HepG2 (cell line): ENCODE measurements around the gene TFAM. TPM values are rescaled to one million over a fixed set of nuclear protein-coding genes. Genes with fewer than 3 reads are reported as not detected.

ENCODE experiments used
- ATAC-seq: fragments of 200-7000 bp; cut with Tn5 transposase; 3 replicates; pipeline ENCODE4 v1.9.1; 2020; ENCODE audit warnings: mild to moderate bottlenecking, moderate library complexity
- BruUV-seq: library from RNA; stranded (reverse); fragments of 400-500 nt; replicated peaks from 2 replicates; lab custom pipeline; 2021; lab: Mats Ljungman, UMichigan
- CTCF ChIA-PET: fragments of 300-600 bp; formaldehyde crosslinking; extraction: SDS; loops from one replicate; lab custom pipeline; 2021; ENCODE audit warnings: low total read pairs, inconsistent platforms, low intra/inter-chr PET ratio; lab: Yijun Ruan, JAX
- POLR2A ChIA-PET: fragments of 350-600 bp; sonication (Branson Sonifier 250); formaldehyde crosslinking; loops from one replicate; lab custom pipeline; 2020; ENCODE audit warnings: antibody characterized with exemption, inconsistent platforms; lab: Yijun Ruan, JAX
- DNase-seq: peaks from one replicate; pipeline ENCODE4 v3.0.0-alpha.2; 2015; ENCODE audit warnings: low spot score
- FAIRE-seq: peaks from 3 replicates; lab custom pipeline; 2011; peaks lifted over from hg19 to GRCh38; lab: Jason Lieb, UNC
- H2AFZ ChIP-seq: one replicate; pipeline ENCODE4 v1.6.1; 2011; ENCODE audit warnings: low read length, inconsistent platforms
- H3K27ac ChIP-seq: fragments of 300-600 bp; 3 replicates; pipeline ENCODE4 v1.8.0; 2011; ENCODE audit warnings: mixed run types, mild to moderate bottlenecking, mixed read lengths, low read length, inconsistent platforms; ENCODE audit not compliant: insufficient read depth; ENCODE audit errors: extremely low read length
- H3K27me3 ChIP-seq, 2 experiments: fragments of 200-600 bp in 1 of 2; 2 replicates in 1 of 2; 3 replicates in 1 of 2; pipeline versions ENCODE4 v1.6.0 to v1.8.0; 2011; ENCODE audit warnings: low read length in 2 of 2, mild to moderate bottlenecking in 2 of 2, moderate library complexity in 2 of 2, inconsistent platforms in 1 of 2; ENCODE audit not compliant: insufficient read depth in 2 of 2, control insufficient read depth in 1 of 2
- H3K36me3 ChIP-seq, 2 experiments: fragments of 200-600 bp in 1 of 2; replicated peaks in 1 of 2; 2 replicates in 1 of 2; 3 replicates in 1 of 2; pipeline versions ENCODE4 v1.5.1 to v1.8.0; 2011; ENCODE audit warnings: low read length in 2 of 2, inconsistent platforms in 1 of 2; ENCODE audit not compliant: insufficient read depth in 2 of 2, control insufficient read depth in 1 of 2
- H3K4me1 ChIP-seq: 2 replicates; pipeline ENCODE4 v1.5.1; 2012; ENCODE audit warnings: low read length, inconsistent platforms; ENCODE audit not compliant: insufficient read depth
- H3K4me2 ChIP-seq: 2 replicates; pipeline ENCODE4 v1.6.0; 2011; ENCODE audit warnings: low read depth, low read length, inconsistent platforms
- H3K4me3 ChIP-seq, 3 experiments: fragments of 200-600 bp in 1 of 3; sonication (generic), shearing (Covaris generic) in 1 of 3; replicated peaks in 1 of 3; 2 replicates each; pipeline ENCODE4 v1.5.1; 2011 to 2016; ENCODE audit warnings: low read length in 3 of 3, inconsistent platforms in 2 of 3, low read depth in 2 of 3, mild to moderate bottlenecking in 2 of 3, control low read depth in 1 of 3, mixed read lengths in 1 of 3; ENCODE audit not compliant: insufficient read depth in 1 of 3
- H3K79me2 ChIP-seq: one replicate; pipeline ENCODE4 v1.6.1; 2011; ENCODE audit warnings: low read length, inconsistent platforms; ENCODE audit not compliant: insufficient read depth
- H3K9ac ChIP-seq: 2 replicates; pipeline ENCODE4 v1.6.0; 2011; ENCODE audit warnings: mild to moderate bottlenecking, low read depth, low read length, inconsistent platforms; ENCODE audit not compliant: insufficient read depth
- H3K9me3 ChIP-seq: 2 replicates; pipeline ENCODE4 v1.5.1; 2012; ENCODE audit warnings: mild to moderate bottlenecking, low read length
- H4K20me1 ChIP-seq: 2 replicates; pipeline ENCODE4 v1.6.0; 2011; ENCODE audit warnings: inconsistent platforms, mild to moderate bottlenecking, low read length, moderate library complexity; ENCODE audit not compliant: insufficient read depth
- DMAP1 ChIP-seq: IDR thresholded peaks from 2 replicates; pipeline ENCODE4 v1.6.1; 2016
- HINFP ChIP-seq: sonication (generic); formaldehyde crosslinking; IDR thresholded peaks from 2 replicates; pipeline ENCODE4 v1.4.0; 2020; ENCODE audit warnings: low read depth, mild to moderate bottlenecking, missing genetic modification reagents
- HMG20B ChIP-seq: conservative IDR thresholded peaks from 2 replicates; pipeline ENCODE4 v1.6.1; 2016; ENCODE audit warnings: missing genetic modification reagents, missing compliant biosample characterization
- ZFP36L1 ChIP-seq: sonication (generic); formaldehyde crosslinking; IDR thresholded peaks from 2 replicates; pipeline ENCODE4 v1.8.0; 2022; ENCODE audit warnings: mild to moderate bottlenecking, missing genetic modification reagents, moderate library complexity
- ZNF280D ChIP-seq: sonication (generic); formaldehyde crosslinking; IDR thresholded peaks from 2 replicates; pipeline ENCODE4 v1.5.1; 2020; ENCODE audit warnings: mild to moderate bottlenecking, missing genetic modification reagents
- ZNF672 ChIP-seq: sonication (generic); formaldehyde crosslinking; IDR thresholded peaks from 2 replicates; pipeline ENCODE4 v1.8.1; 2022; ENCODE audit warnings: missing genetic modification reagents
- ZNF792 ChIP-seq: IDR thresholded peaks from 2 replicates; pipeline ENCODE4 v1.6.1; 2016
- WGBS: methylation state at CpG from one replicate; pipeline ENCODE4 v1.1.6; 2017; ENCODE audit warnings: low lambda C conversion rate; 5-methylcytosine and 5-hydroxymethylcytosine counted together
- in situ Hi-C: cut with HindIII; loops from 2 replicates; pipeline ENCODE4 v1.10.0; 2017; ENCODE audit warnings: low pct_unique_long_range_greater_than_20kb; ENCODE audit not compliant: extremely low pct_ligation_motif_present
- intact Hi-C: fragments of 100-400 bp; cut with micrococcal nuclease; formaldehyde crosslinking; loops from one replicate; pipeline ENCODE4 v1.10.0; 2022; ENCODE audit not compliant: unreplicated experiment
- polyA plus RNA-seq, 8 experiments: library from polyadenylated mRNA; depleted of rRNA in 3 of 8; stranded (reverse) in 7 of 8; unstranded in 1 of 8; fragments of >200 nt; fragmentation: Illumina TruSeq in 4 of 8; extraction: Trizol in 4 of 8; gene quantifications; 2 replicates each; pipeline versions ENCODE4 v1.2.1 to v1.2.3, GENCODE V29; 2011 to 2016; ENCODE audit warnings: low read depth in 4 of 8, missing spikeins in 1 of 8, mixed read lengths in 1 of 8; ENCODE audit not compliant: insufficient read depth in 1 of 8
- total RNA-seq, 5 experiments: library from RNA; depleted of rRNA; stranded (reverse); fragments of >200 nt; fragmentation: Illumina TruSeq; extraction: Trizol; gene quantifications; 2 replicates each; pipeline ENCODE4 v1.2.3, GENCODE V29; 2016; ENCODE audit warnings: low read depth in 1 of 5

The TFAM gene
- total and polyA plus RNA-seq, 2 of the 13 experiments (the other 11 are each of a cell fraction or from before 2014, with no cell fraction given) = 18.4 to 125 TPM

GRCh38 chr10:58367069-58367468, 18.1 kb upstream of the TFAM start:
- no TSS peak for BruUV-seq
- DNase-seq = no peak
- in situ Hi-C loops = no loop called here
- no peak for TF ChIP-seq HMG20B (CRISPR knock-in tag)
- no peaks in the 10 kb centered on the region for H3K9me3 ChIP-seq
- POLR2A ChIA-PET = no interaction called here
- CTCF ChIA-PET = no interaction called here
- FAIRE-seq = no peak
- intact Hi-C loops = no loop called here
- no peaks in the 10 kb centered on the region for H3K79me2 ChIP-seq
- H3K9ac ChIP-seq = no peak overlapping the region
- H3K27me3 ChIP-seq = no peaks in the 10 kb centered on the region
- no peak overlapping the region for H3K4me3 ChIP-seq
- H3K4me2 ChIP-seq = no peak overlapping the region
- H3K27ac ChIP-seq = no peak overlapping the region
- no peaks in the 10 kb centered on the region for H3K4me1 ChIP-seq
- no peaks in the 10 kb centered on the region for H4K20me1 ChIP-seq
- WGBS = 95% methylated on average over 3 of the region's 3 CpGs
- no peak overlapping the region for H2AFZ ChIP-seq
- H3K36me3 ChIP-seq = peaks cover 0 to 14% of the 10 kb centered on the region in 2 experiments; a peak in 2 of 5 replicates
- ATAC-seq = no peak

- CTCF ChIA-PET = no interaction called here
- Histone ChIP-seq H3K9me3 (no peaks in the 10 kb centered on the region), H3K4me1 (no peaks in the 10 kb centered on the region), H3K27me3 (no peaks in the 10 kb centered on the region; a peak in 1 of 5 replicates), H3K4me2 (no peak overlapping the region), H3K9ac (no peak overlapping the region), H3K79me2 (no peaks in the 10 kb centered on the region), H3K4me3 (no peak overlapping the region), H4K20me1 (no peaks in the 10 kb centered on the region), H3K27ac (no peak overlapping the region), H3K36me3 (peaks cover 0 to 7% of the 10 kb centered on the region in 2 experiments; a peak in 1 of 5 replicates), H2AFZ (no peak overlapping the region)
- intact Hi-C loops (no loop called here), in situ Hi-C loops (no loop called here)
- no peak for ATAC-seq
- POLR2A ChIA-PET = no interaction called here
- no peak for DNase-seq
- no peak for FAIRE-seq
- BruUV-seq = no TSS peak
- TF ChIP-seq HINFP (CRISPR knock-in tag) (no peak), ZNF792 (CRISPR knock-in tag) (no peak), ZFP36L1 (CRISPR knock-in tag) (no peak), DMAP1 (CRISPR knock-in tag) (no peak), ZNF280D (CRISPR knock-in tag) (no peak), ZNF672 (CRISPR knock-in tag) (no peak)
These were observed 13.7 kb upstream of the TFAM start for GRCh38 chr10:58371473-58371872.
